ENCODE results near the gene SKA3.

The SKA3 gene

GRCh38 chr13:21130116-21130515 is 46.2 kb downstream of the SKA3 start:
- Histone ChIP-seq H3K9me2 (replicated peaks; ENCODE audit: low read depth, low read length) (no peaks in the 10 kb centered on the region), H3K9me3 (ENCODE audit: insufficient read depth, low read depth, low read length) (no peaks in the 10 kb centered on the region), H3K4me3 (ENCODE audit: low read length, poor library complexity, severe bottlenecking) (no peak overlapping the region), H3K4me1 (ENCODE audit: insufficient read depth, low read length, poor library complexity, severe bottlenecking) (no peaks in the 10 kb centered on the region), H2AFZ (ENCODE audit: low read length) (no peak overlapping the region), H3K4me2 (ENCODE audit: low read depth, low read length, poor library complexity, severe bottlenecking) (no peak overlapping the region), H3F3A (ENCODE audit: low read depth) (no peaks in the 10 kb centered on the region), H3K9ac (ENCODE audit: low read depth, low read length, poor library complexity, severe bottlenecking) (no peak overlapping the region), H3K36me3 (ENCODE audit: insufficient read depth, low read length) (no peaks in the 10 kb centered on the region), H3K27me3 (ENCODE audit: insufficient read depth, low read length, poor library complexity, severe bottlenecking) (no peaks in the 10 kb centered on the region), H3K79me2 (ENCODE audit: insufficient read depth, low read length) (no peaks in the 10 kb centered on the region), H4K20me1 (ENCODE audit: insufficient read depth, low read length, poor library complexity, severe bottlenecking) (no peaks in the 10 kb centered on the region)
- no peak for TF ChIP-seq EZH2phosphoT487 (IDR thresholded peaks at IDR 0.05; ENCODE audit: borderline replicate concordance)
- TF ChIP-seq CTCF (conservative IDR thresholded peaks at IDR 0.05; ENCODE audit: low read length), result no peak

GRCh38 chr13:21124852-21125251 is 51.5 kb downstream of the SKA3 start:
- Histone ChIP-seq H3K9ac (ENCODE audit: low read depth, low read length, poor library complexity, severe bottlenecking) (no peak overlapping the region), H3K27me3 (ENCODE audit: insufficient read depth, low read length, poor library complexity, severe bottlenecking) (no peaks in the 10 kb centered on the region), H3K4me3 (ENCODE audit: low read length, poor library complexity, severe bottlenecking) (no peak overlapping the region), H3F3A (ENCODE audit: low read depth) (no peaks in the 10 kb centered on the region), H3K4me1 (ENCODE audit: insufficient read depth, low read length, poor library complexity, severe bottlenecking) (no peaks in the 10 kb centered on the region), H3K36me3 (ENCODE audit: insufficient read depth, low read length) (no peaks in the 10 kb centered on the region), H3K4me2 (ENCODE audit: low read depth, low read length, poor library complexity, severe bottlenecking) (no peak overlapping the region), H4K20me1 (ENCODE audit: insufficient read depth, low read length, poor library complexity, severe bottlenecking) (no peaks in the 10 kb centered on the region), H3K79me2 (ENCODE audit: insufficient read depth, low read length) (no peaks in the 10 kb centered on the region), H3K9me2 (replicated peaks; ENCODE audit: low read depth, low read length) (no peaks in the 10 kb centered on the region), H2AFZ (ENCODE audit: low read length) (peak overlapping the region; percentile 22; the same call in 1 of the 2 replicates), H3K9me3 (ENCODE audit: insufficient read depth, low read depth, low read length) (no peaks in the 10 kb centered on the region)
- TF ChIP-seq EZH2phosphoT487 (IDR thresholded peaks at IDR 0.05; ENCODE audit: borderline replicate concordance) (no peak), CTCF (conservative IDR thresholded peaks at IDR 0.05; ENCODE audit: low read length) (no peak)

GRCh38 chr13:21123956-21124355 is 52.4 kb downstream of the SKA3 start:
- H3K79me2 ChIP-seq (ENCODE audit: insufficient read depth, low read length), result no peaks in the 10 kb centered on the region
- H4K20me1 ChIP-seq (ENCODE audit: insufficient read depth, low read length, poor library complexity, severe bottlenecking), result no peaks in the 10 kb centered on the region
- H3K4me2 ChIP-seq (ENCODE audit: low read depth, low read length, poor library complexity, severe bottlenecking), result no peak overlapping the region
- no peaks in the 10 kb centered on the region for H3K4me1 ChIP-seq (ENCODE audit: insufficient read depth, low read length, poor library complexity, severe bottlenecking)
- no peaks in the 10 kb centered on the region for H3K27me3 ChIP-seq (ENCODE audit: insufficient read depth, low read length, poor library complexity, severe bottlenecking)
- H3K36me3 ChIP-seq (ENCODE audit: insufficient read depth, low read length), result no peaks in the 10 kb centered on the region
- no peaks in the 10 kb centered on the region for H3K9me2 ChIP-seq (replicated peaks; ENCODE audit: low read depth, low read length)
- H2AFZ ChIP-seq (ENCODE audit: low read length), result no peak overlapping the region
- H3F3A ChIP-seq (ENCODE audit: low read depth), result no peaks in the 10 kb centered on the region
- no peaks in the 10 kb centered on the region for H3K9me3 ChIP-seq (ENCODE audit: insufficient read depth, low read depth, low read length)
- TF ChIP-seq EZH2phosphoT487 (IDR thresholded peaks at IDR 0.05; ENCODE audit: borderline replicate concordance), result no peak
- no peak for TF ChIP-seq CTCF (conservative IDR thresholded peaks at IDR 0.05; ENCODE audit: low read length)
- H3K4me3 ChIP-seq (ENCODE audit: low read length, poor library complexity, severe bottlenecking), result no peak overlapping the region
- H3K9ac ChIP-seq (ENCODE audit: low read depth, low read length, poor library complexity, severe bottlenecking), result no peak overlapping the region
